Right lobe of liver (tissue), 6 donors: ENCODE data around the gene CXorf38. TPM values are rescaled to one million over a fixed set of nuclear protein-coding genes. Genes with fewer than 3 reads are reported as not detected.

Experiments
- ATAC-seq, 4 donors: fragments of 200-7000 bp; cut with Tn5 transposase; one replicate each; pipeline ENCODE4 v1.9.1; 2020; ENCODE audit warnings: mild to moderate bottlenecking in 4 of 4, moderate library complexity in 4 of 4
- DNase-seq, 3 donors: peaks; one replicate each; pipeline ENCODE4 v3.0.0-alpha.2; 2020
- H3K27ac ChIP-seq, 3 donors: fragments of 200-600 bp; one replicate each; pipeline ENCODE4 v1.8.0; 2022
- H3K27me3 ChIP-seq, 2 donors: fragments of 200-600 bp; one replicate each; pipeline ENCODE4 v1.8.0; 2022
- H3K36me3 ChIP-seq, 4 donors: fragments of 200-600 bp; sonication (generic) in 1 of 4; one replicate each; pipeline versions ENCODE4 v1.5.1 to v1.8.0; 2017 to 2022; ENCODE audit warnings: control low read depth in 1 of 4
- H3K4me1 ChIP-seq, 4 donors: fragments of 200-600 bp; sonication (generic) in 1 of 4; one replicate each; pipeline versions ENCODE4 v1.5.1 to v1.8.0; 2017 to 2022; ENCODE audit warnings: control low read depth in 1 of 4
- H3K4me3 ChIP-seq, 3 donors: fragments of 200-600 bp; one replicate each; pipeline ENCODE4 v1.8.0; 2022
- H3K9me3 ChIP-seq, 4 donors: fragments of 200-600 bp; sonication (generic) in 1 of 4; one replicate each; pipeline versions ENCODE4 v1.5.1 to v1.8.0; 2017 to 2022; ENCODE audit warnings: control low read depth in 1 of 4
- CTCF ChIP-seq, 4 donors: fragments of 200-600 bp in 3 of 4; fragments of 450-650 bp in 1 of 4; IDR thresholded peaks; one replicate each; pipeline versions ENCODE4 v1.5.1 to v1.8.0; 2016 to 2022; ENCODE audit warnings: antibody characterized with exemption in 4 of 4, mild to moderate bottlenecking in 2 of 4
- POLR2A ChIP-seq: fragments of 450-650 bp; IDR thresholded peaks from one replicate; pipeline ENCODE4 v1.6.1; 2017; ENCODE audit warnings: antibody characterized with exemption, mild to moderate bottlenecking
- WGBS: methylation state at CpG from one replicate; pipeline ENCODE4 v1.1.6; 2018; ENCODE audit warnings: low coverage, low lambda C conversion rate; ENCODE audit not compliant: insufficient coverage; ENCODE audit errors: missing lambda C conversion rate; 5-methylcytosine and 5-hydroxymethylcytosine counted together
- intact Hi-C, 2 donors: fragments of 100-400 bp; cut with DNase I; formaldehyde crosslinking; loops; one replicate each; pipeline versions ENCODE4 v1.11.2 to v1.14.1; 2022
- total RNA-seq, 6 experiments: library from RNA; depleted of rRNA in 2 of 6; stranded (reverse); fragments of >200 nt in 2 of 6; fragmentation: NEBNext Ultra II Directional in 3 of 6; extraction: Animal tissue kit (Norgen Biotek cat#: 25700) in 3 of 6; gene quantifications; one replicate each; pipeline versions ENCODE4 v1.1.0 to v1.2.4, GENCODE V29; 2016 to 2023
- donor health status: DM: no; HTN: yes; CAD: no.
- donor health status: DM: no; HTN: no; CAD: no.
- donor health status: DM: no; HTN: no; CAD: no.
- donor health status: DM: no; HTN: yes; CAD: no.
- donor health status: DM: no; HTN: yes; CAD: no.

CXorf38 gene
- total RNA-seq, 6 experiments from 2014 or later, result 4.8 to 13.9 (median 7.9) TPM

GRCh38 chrX:40663880-40664630 lies 16.7 kb upstream of the CXorf38 start:
- Histone ChIP-seq H3K4me3 (no peak overlapping the region), H3K27me3 (no peaks in the 10 kb centered on the region), H3K4me1 (peaks cover 0 to 5% (median 0%) of the 10 kb centered on the region in 4 donors), H3K27ac (peak overlapping the region in 2 of 3 donors; percentile 10 to 36), H3K36me3 (peaks cover 0 to 10% (median 2%) of the 10 kb centered on the region in 4 donors), H3K9me3 (no peaks in the 10 kb centered on the region)
- intact Hi-C loops, result no loop called here
- DNase-seq (no peak), ATAC-seq (peak; percentile 67 to 83 (median 74))
- WGBS, result 44% methylated on average over 6 of the region's 6 CpGs
- TF ChIP-seq POLR2A (no peak), CTCF (IDR thresholded peaks at IDR 0.05) (peak; percentile 9 to 28 (median 20))

GRCh38 chrX:40663078-40663740 lies 15.8 kb upstream of the CXorf38 start:
- Histone ChIP-seq H3K4me3 (no peak overlapping the region), H3K27ac (peak overlapping the region in 2 of 3 donors; percentile 15 to 33), H3K9me3 (no peaks in the 10 kb centered on the region), H3K4me1 (peaks cover 0 to 5% (median 0%) of the 10 kb centered on the region in 4 donors), H3K36me3 (peaks cover 0 to 10% (median 2%) of the 10 kb centered on the region in 4 donors), H3K27me3 (no peaks in the 10 kb centered on the region)
- ATAC-seq (peak; percentile 14 to 40 (median 36)), DNase-seq (no peak)
- no peak for TF ChIP-seq POLR2A
- TF ChIP-seq CTCF (IDR thresholded peaks at IDR 0.05), result no peak
- intact Hi-C loops, result no loop called here
- 86% methylated on average over 2 of the region's 3 CpGs for WGBS

- H3K4me1 ChIP-seq, result peaks cover 0 to 5% (median 0%) of the 10 kb centered on the region in 4 donors
- ATAC-seq, result no peak
- intact Hi-C loops, result no loop called here
- no peaks in the 10 kb centered on the region for H3K27me3 ChIP-seq
- no peak overlapping the region for H3K27ac ChIP-seq
- TF ChIP-seq CTCF (IDR thresholded peaks at IDR 0.05) (no peak), POLR2A (no peak)
- DNase-seq, result no peak
- H3K9me3 ChIP-seq, result no peaks in the 10 kb centered on the region
- no peak overlapping the region for H3K4me3 ChIP-seq
- H3K36me3 ChIP-seq, result peaks cover 0 to 14% (median 2%) of the 10 kb centered on the region in 4 donors
- 93% methylated on average over 2 of the region's 2 CpGs for WGBS
Observed at GRCh38 chrX:40661489-40661888, 14.1 kb upstream of the CXorf38 start.

GRCh38 chrX:40660381-40660780 lies 13.0 kb upstream of the CXorf38 start:
- H3K36me3 ChIP-seq, result peaks cover 0 to 14% (median 2%) of the 10 kb centered on the region in 4 donors
- ATAC-seq (no peak), DNase-seq (no peak)
- intact Hi-C loops, result no loop called here
- H3K27ac ChIP-seq, result no peak overlapping the region
- 73% methylated on average over 5 of the region's 5 CpGs for WGBS
- peaks cover 0 to 5% (median 0%) of the 10 kb centered on the region in 4 donors for H3K4me1 ChIP-seq
- no peaks in the 10 kb centered on the region for H3K27me3 ChIP-seq
- H3K9me3 ChIP-seq, result no peaks in the 10 kb centered on the region
- no peak for TF ChIP-seq POLR2A
- no peak for TF ChIP-seq CTCF (IDR thresholded peaks at IDR 0.05)
- no peak overlapping the region for H3K4me3 ChIP-seq
